CD4-positive, alpha-beta memory T cell (primary cell): ENCODE measurements around the gene FANCC. TPM values are rescaled to one million over a fixed set of nuclear protein-coding genes. Genes with fewer than 3 reads are reported as not detected.

ENCODE experiments used
- CTCF ChIA-PET: fragments of 350-600 bp; sonication (Branson Sonifier 250); formaldehyde crosslinking; loops from one replicate; lab custom pipeline; 2021; ENCODE audit warnings: inconsistent platforms; ENCODE audit not compliant: partially characterized antibody; lab: Charles Lee
- POLR2A ChIA-PET: fragments of 350-600 bp; sonication (Branson Sonifier 250); formaldehyde crosslinking; loops from one replicate; lab custom pipeline; 2021; ENCODE audit not compliant: partially characterized antibody; lab: Charles Lee
- DNase-seq, 5 donors: peaks; one replicate each; pipeline versions ENCODE4 v3.0.0 to v3.0.0-alpha.2; 2020 to 2022; ENCODE audit warnings: mixed read lengths in 1 of 5
- H3K27ac ChIP-seq: one replicate; pipeline ENCODE4 v1.7.0; 2013; ENCODE audit warnings: low read depth, low read length
- H3K27me3 ChIP-seq: 2 replicates; pipeline ENCODE4 v1.7.0; 2013; ENCODE audit warnings: mild to moderate bottlenecking, low read length, moderate library complexity; ENCODE audit not compliant: insufficient read depth
- H3K36me3 ChIP-seq: 2 replicates; pipeline ENCODE4 v1.7.0; 2013; ENCODE audit warnings: mild to moderate bottlenecking, low read length, moderate library complexity; ENCODE audit not compliant: insufficient read depth
- H3K4me1 ChIP-seq: 2 replicates; pipeline ENCODE4 v1.7.0; 2013; ENCODE audit warnings: mild to moderate bottlenecking, low read length, moderate library complexity; ENCODE audit not compliant: insufficient read depth
- H3K4me3 ChIP-seq, 2 donors: one replicate each; pipeline ENCODE4 v1.7.0; 2013; ENCODE audit warnings: low read length in 2 of 2, mild to moderate bottlenecking in 1 of 2
- H3K9me3 ChIP-seq, 2 donors: one replicate each; pipeline ENCODE4 v1.7.0; 2013; ENCODE audit warnings: low read length in 2 of 2, control low read depth in 1 of 2; ENCODE audit not compliant: control insufficient read depth in 1 of 2
- H3K27ac Mint-ChIP-seq, 7 donors: one replicate each; pipeline ENCODE4 v1.8.0; 2020 to 2021; ENCODE audit warnings: mixed read lengths in 7 of 7, mild to moderate bottlenecking in 6 of 7, inconsistent platforms in 3 of 7, moderate library complexity in 3 of 7
- H3K27me3 Mint-ChIP-seq, 2 donors: one replicate each; pipeline ENCODE4 v1.8.0; 2020 to 2021; ENCODE audit warnings: mixed read lengths in 2 of 2
- H3K36me3 Mint-ChIP-seq, 2 donors: one replicate each; pipeline ENCODE4 v1.8.0; 2020 to 2021; ENCODE audit warnings: mixed read lengths in 2 of 2, inconsistent platforms in 1 of 2, mild to moderate bottlenecking in 1 of 2
- H3K4me1 Mint-ChIP-seq, 4 donors: one replicate each; pipeline ENCODE4 v1.8.0; 2020 to 2021; ENCODE audit warnings: mixed read lengths in 4 of 4, mild to moderate bottlenecking in 1 of 4
- H3K4me3 Mint-ChIP-seq, 8 donors: one replicate each; pipeline ENCODE4 v1.8.0; 2020 to 2021; ENCODE audit warnings: mixed read lengths in 8 of 8, mild to moderate bottlenecking in 7 of 8, moderate library complexity in 6 of 8, inconsistent platforms in 3 of 8
- H3K9me3 Mint-ChIP-seq, 8 donors: one replicate each; pipeline ENCODE4 v1.8.0; 2020 to 2021; ENCODE audit warnings: mixed read lengths in 8 of 8, mild to moderate bottlenecking in 5 of 8, inconsistent platforms in 3 of 8, moderate library complexity in 1 of 8
- intact Hi-C: fragments of 100-400 bp; cut with micrococcal nuclease; formaldehyde crosslinking; loops from one replicate; pipeline ENCODE4 v1.15.1; 2023
- polyA plus RNA-seq, 2 donors: library from polyadenylated mRNA; unstranded; fragments of 300-500 nt; fragmentation: Illumina TruSeq; gene quantifications; one replicate each; pipeline ENCODE4 v1.2.3, GENCODE V29; 2021
- total RNA-seq, 2 experiments: library from RNA; stranded (reverse); gene quantifications; one replicate each; pipeline ENCODE4 v1.2.3, GENCODE V29; 2021

FANCC gene
- total and polyA plus RNA-seq, 4 experiments from 2014 or later: 0.77 to 4.9 (median 3.6) TPM

DNA sequence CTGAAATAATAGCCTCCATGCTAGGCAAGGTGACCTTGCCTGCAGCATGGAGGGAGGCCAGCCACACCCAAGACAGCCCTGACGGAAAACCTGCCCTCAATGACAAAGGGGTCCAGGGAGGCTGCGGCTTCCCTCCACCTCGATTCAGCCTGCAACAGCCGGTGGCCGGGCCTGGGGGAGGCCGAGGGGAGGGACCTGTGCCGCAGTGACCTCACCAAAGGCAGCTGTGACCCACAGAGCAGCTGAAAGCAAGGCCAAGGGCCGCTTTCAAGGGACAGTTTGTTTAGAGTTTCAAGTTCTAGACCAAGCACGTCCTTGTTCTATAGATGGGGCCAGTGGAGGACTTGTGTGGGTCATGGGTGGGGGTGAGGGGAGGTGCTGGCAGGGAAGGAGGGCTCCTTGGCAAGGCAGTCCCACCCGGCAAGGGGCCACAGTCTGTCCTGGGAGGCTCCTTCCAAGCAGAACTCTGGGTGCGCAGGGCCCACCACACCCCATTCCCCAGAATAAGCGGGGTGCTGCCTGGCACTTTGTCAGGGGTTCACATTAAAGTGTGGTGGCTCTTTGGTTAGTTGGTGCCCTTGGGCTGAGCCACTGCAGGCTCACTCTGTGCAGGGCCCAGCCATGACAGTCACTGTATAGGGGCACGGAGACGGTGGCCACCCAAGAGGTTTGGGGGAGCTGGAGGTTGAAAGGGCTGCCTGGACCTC is 226.5 kb downstream of the FANCC start:
- H3K27ac ChIP-seq: no peak overlapping the region
- no peaks in the 10 kb centered on the region for H3K36me3 ChIP-seq
- Mint-ChIP-seq H3K4me1 (peaks cover 2 to 8% (median 4%) of the 10 kb centered on the region in 4 donors), H3K36me3 (peaks cover 0 to 11% of the 10 kb centered on the region in 2 donors), H3K27ac (peak overlapping the region in 1 of 7 donors; percentile 43), H3K4me3 (no peak overlapping the region), H3K27me3 (no peaks in the 10 kb centered on the region), H3K9me3 (no peaks in the 10 kb centered on the region)
- H3K4me1 ChIP-seq: no peaks in the 10 kb centered on the region
- H3K27me3 ChIP-seq: no peaks in the 10 kb centered on the region
- intact Hi-C loops: no loop called here
- CTCF ChIA-PET: no interaction called here
- no peaks in the 10 kb centered on the region for H3K9me3 ChIP-seq
- no peak overlapping the region for H3K4me3 ChIP-seq
- POLR2A ChIA-PET: interaction anchor here (1.0 kb wide), 1 partner anchor 17 kb away, joined by 3 read pairs; no protein-coding TSS in a partner anchor
- no peak for DNase-seq

DNA sequence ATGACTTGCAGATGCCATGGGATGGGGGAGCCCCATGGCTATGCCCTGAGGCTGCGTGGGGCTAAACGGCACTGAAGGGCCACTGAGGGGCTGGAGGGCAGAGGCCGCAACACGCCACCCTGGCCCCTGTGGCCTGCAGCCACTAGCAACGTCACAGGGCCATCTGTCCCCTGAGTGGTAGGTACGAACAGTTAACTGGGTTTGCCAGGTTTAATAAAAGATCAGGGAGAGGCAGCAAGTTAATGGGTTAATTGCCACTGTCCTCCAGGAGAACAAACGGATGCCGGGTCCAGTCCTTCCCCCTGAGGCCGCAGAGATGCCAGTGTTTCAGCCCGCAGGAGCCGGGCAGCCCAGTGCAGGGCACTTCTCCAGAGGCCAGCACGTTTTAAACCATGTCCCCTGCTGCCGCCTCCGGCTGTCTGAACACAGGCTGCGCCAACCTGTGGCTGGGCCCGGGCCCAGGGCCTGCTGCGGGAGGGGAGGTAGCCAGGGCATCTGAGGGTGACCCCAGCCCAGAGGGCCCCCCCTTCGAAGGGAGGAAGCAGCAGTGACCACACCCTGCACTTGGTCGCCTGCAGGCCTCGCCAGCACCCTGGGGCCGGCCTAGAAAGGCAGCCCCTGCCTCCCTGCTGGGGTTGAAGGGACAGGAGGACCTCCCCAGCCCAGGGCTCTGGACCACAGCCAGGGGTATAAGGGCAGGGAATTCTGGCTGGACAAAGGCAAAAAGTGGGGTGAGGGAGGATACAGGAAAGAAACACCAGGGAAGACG is 227.3 kb downstream of the FANCC start:
- H3K4me3 ChIP-seq: no peak overlapping the region
- DNase-seq: no peak
- H3K4me1 Mint-ChIP-seq: peaks cover 2 to 8% (median 4%) of the 10 kb centered on the region in 4 donors
- no peaks in the 10 kb centered on the region for H3K4me1 ChIP-seq
- ChIA-PET POLR2A (interaction anchor here (1.0 kb wide), 1 partner anchor 18 kb away, joined by 3 read pairs; no protein-coding TSS in a partner anchor), CTCF (no interaction called here)
- H3K27ac Mint-ChIP-seq: no peak overlapping the region
- no peaks in the 10 kb centered on the region for H3K27me3 ChIP-seq
- no peaks in the 10 kb centered on the region for H3K9me3 ChIP-seq
- H3K36me3 Mint-ChIP-seq: peaks cover 0 to 11% of the 10 kb centered on the region in 2 donors
- intact Hi-C loops: no loop called here
- H3K27me3 Mint-ChIP-seq: no peaks in the 10 kb centered on the region
- no peak overlapping the region for H3K27ac ChIP-seq
- H3K36me3 ChIP-seq: no peaks in the 10 kb centered on the region
- no peak overlapping the region for H3K4me3 Mint-ChIP-seq
- H3K9me3 Mint-ChIP-seq: no peaks in the 10 kb centered on the region

DNA sequence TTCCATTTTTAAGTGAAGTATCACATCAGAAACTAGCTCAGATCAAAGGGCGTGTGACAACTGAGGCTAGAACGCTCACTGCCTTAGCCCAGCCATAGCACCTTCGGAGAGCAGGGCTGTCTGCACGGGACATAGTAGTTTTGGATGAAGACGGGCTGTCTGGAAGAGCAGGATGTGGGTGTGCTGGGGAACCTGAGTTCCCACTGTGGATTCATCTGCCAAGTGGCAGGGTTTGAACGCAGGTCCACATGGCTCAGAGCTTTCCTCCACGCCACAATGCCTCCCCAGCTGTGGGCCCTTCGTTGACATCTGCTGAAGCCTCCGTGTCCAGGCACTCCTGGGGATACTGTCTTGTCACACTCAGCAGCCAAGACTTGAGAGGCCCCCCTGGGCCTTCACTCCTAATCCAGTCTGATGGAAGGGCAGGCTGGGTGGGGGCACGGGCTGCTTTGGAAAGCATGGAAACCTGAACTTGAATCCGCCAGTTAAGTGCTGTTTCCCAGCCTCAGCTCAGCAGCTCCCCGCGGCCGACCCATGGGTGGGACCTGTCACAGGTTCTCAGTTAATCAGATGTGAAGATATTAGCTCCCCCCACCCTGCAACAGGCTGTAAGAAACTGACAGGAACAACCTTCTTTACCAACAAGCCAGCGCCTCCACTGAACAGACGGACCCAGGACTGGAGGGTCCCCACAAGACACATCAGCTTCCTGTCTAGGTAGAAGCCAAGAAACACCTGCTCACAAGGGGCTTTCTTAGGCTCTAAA is 228.1 kb downstream of the FANCC start:
- no peak overlapping the region for H3K27ac Mint-ChIP-seq
- intact Hi-C loops: no loop called here
- DNase-seq: no peak
- no peaks in the 10 kb centered on the region for H3K9me3 ChIP-seq
- H3K4me1 ChIP-seq: no peaks in the 10 kb centered on the region
- H3K27ac ChIP-seq: no peak overlapping the region
- H3K27me3 Mint-ChIP-seq: no peaks in the 10 kb centered on the region
- H3K9me3 Mint-ChIP-seq: no peaks in the 10 kb centered on the region
- peaks cover 2 to 8% (median 4%) of the 10 kb centered on the region in 4 donors for H3K4me1 Mint-ChIP-seq
- H3K27me3 ChIP-seq: no peaks in the 10 kb centered on the region
- peaks cover 0 to 11% of the 10 kb centered on the region in 2 donors for H3K36me3 Mint-ChIP-seq
- H3K4me3 Mint-ChIP-seq: no peak overlapping the region
- POLR2A ChIA-PET: no interaction called here
- CTCF ChIA-PET: no interaction called here
- H3K36me3 ChIP-seq: no peaks in the 10 kb centered on the region
- no peak overlapping the region for H3K4me3 ChIP-seq

DNA sequence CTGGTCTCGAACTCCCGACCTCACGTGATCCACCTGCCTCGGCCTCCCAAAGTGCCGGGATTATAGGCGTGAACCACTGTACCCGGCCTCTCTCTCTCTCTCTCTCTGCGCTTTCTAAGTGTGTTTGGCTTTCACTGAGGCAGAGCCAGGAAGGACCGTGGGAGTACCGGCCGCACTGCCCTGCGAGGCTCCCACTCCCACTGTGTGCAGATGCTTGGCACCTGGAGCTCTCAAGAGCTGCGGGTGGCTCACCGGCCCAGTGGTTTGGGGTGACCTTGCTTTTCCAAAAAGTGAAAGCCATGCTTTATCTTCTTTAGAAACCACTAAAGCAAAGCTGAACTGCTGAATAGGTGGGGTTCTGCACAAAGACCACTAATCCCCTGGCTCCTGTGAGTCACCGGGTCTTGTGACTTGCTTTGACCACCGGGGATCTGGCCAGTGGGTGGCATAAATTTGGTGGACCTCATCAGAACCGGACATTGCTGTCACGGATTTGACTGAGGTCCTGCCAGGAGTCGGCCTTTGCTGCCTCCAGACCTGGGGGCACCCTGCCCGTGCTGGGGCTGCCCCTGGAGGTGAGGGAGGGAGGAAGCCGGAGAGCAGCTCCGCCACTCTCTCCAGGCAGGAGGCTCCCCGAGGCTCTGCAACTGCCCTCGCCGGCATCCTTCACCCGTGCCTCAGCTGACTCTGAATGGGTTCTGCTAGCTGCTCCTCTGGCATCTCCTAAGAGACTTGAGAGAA is 228.9 kb downstream of the FANCC start:
- H3K27me3 Mint-ChIP-seq: no peaks in the 10 kb centered on the region
- peaks cover 2 to 8% (median 4%) of the 10 kb centered on the region in 4 donors for H3K4me1 Mint-ChIP-seq
- H3K27me3 ChIP-seq: no peaks in the 10 kb centered on the region
- no peaks in the 10 kb centered on the region for H3K36me3 ChIP-seq
- ChIA-PET CTCF (no interaction called here), POLR2A (no interaction called here)
- no peak overlapping the region for H3K27ac ChIP-seq
- no peak overlapping the region for H3K4me3 Mint-ChIP-seq
- no peak overlapping the region for H3K27ac Mint-ChIP-seq
- H3K4me1 ChIP-seq: no peaks in the 10 kb centered on the region
- no peaks in the 10 kb centered on the region for H3K9me3 ChIP-seq
- H3K36me3 Mint-ChIP-seq: peaks cover 3 to 11% of the 10 kb centered on the region in 2 donors
- no peak for DNase-seq
- no peak overlapping the region for H3K4me3 ChIP-seq
- no peaks in the 10 kb centered on the region for H3K9me3 Mint-ChIP-seq
- intact Hi-C loops: no loop called here

DNA sequence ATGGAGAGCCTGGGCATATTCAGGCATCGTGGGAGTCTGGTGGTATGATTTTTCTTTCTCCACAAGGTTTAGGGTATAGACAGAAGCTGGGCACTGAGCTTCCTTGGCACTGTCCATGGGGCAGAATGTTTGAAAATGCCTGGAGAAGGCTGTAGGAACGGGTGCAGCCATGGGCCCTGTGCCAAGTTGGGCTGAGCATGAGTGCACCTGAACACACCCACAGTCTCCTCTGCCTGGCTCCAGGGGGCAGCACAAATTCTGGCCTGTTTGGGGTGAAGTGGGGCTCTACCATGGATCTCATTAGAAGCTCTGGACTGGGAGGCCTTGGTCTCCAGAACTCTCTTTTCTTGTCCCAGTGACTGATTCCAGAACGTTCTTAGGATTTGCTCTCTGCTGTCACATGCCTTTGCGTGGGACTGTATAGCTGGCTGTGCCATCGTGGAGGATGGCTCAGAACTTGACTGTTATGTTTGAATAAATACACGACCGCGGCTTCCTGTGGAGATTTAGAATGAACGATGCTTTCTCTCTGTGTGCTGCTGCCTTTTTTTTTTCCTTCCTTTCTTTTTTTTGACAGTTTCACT is 229.8 kb downstream of the FANCC start:
- DNase-seq: no peak
- ChIA-PET POLR2A (no interaction called here), CTCF (no interaction called here)
- H3K27ac Mint-ChIP-seq: no peak overlapping the region
- peaks cover 3 to 14% of the 10 kb centered on the region in 2 donors for H3K36me3 Mint-ChIP-seq
- H3K27me3 Mint-ChIP-seq: no peaks in the 10 kb centered on the region
- Histone ChIP-seq H3K4me3 (no peak overlapping the region), H3K27me3 (no peaks in the 10 kb centered on the region), H3K9me3 (no peaks in the 10 kb centered on the region), H3K4me1 (no peaks in the 10 kb centered on the region), H3K27ac (no peak overlapping the region), H3K36me3 (no peaks in the 10 kb centered on the region)
- no peaks in the 10 kb centered on the region for H3K9me3 Mint-ChIP-seq
- intact Hi-C loops: no loop called here
- H3K4me3 Mint-ChIP-seq: no peak overlapping the region
- H3K4me1 Mint-ChIP-seq: peaks cover 2 to 5% (median 4%) of the 10 kb centered on the region in 4 donors

DNA sequence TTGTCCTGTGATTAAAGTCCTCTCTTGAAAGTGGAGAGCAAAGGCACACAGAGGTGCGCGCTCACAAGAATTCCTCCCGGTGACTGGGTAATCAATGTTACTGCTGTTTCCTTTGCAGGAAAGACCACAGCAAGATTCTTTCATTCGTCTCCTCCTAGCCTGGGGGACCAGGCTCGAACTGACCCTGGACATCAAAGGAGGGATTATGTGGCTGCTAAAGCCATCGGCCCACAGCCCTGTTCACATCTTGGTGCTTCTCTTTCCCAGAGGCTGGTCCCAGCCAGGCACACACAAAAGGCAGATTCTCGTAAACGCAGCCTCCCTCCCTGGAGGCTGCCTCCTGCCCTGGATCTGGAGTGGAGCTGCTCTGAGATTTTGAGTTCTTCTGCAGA is 230.9 kb downstream of the FANCC start:
- H3K4me3 ChIP-seq: no peak overlapping the region
- no peaks in the 10 kb centered on the region for H3K36me3 ChIP-seq
- Mint-ChIP-seq H3K27ac (no peak overlapping the region), H3K9me3 (no peaks in the 10 kb centered on the region), H3K36me3 (peaks cover 6 to 23% of the 10 kb centered on the region in 2 donors), H3K27me3 (no peaks in the 10 kb centered on the region), H3K4me1 (peaks cover 0 to 1% (median 0%) of the 10 kb centered on the region in 4 donors), H3K4me3 (no peak overlapping the region)
- no peaks in the 10 kb centered on the region for H3K27me3 ChIP-seq
- CTCF ChIA-PET: no interaction called here
- no peak overlapping the region for H3K27ac ChIP-seq
- intact Hi-C loops: no loop called here
- POLR2A ChIA-PET: no interaction called here
- DNase-seq: no peak
- H3K4me1 ChIP-seq: no peaks in the 10 kb centered on the region
- no peaks in the 10 kb centered on the region for H3K9me3 ChIP-seq
